Measurements from ENCODE around the gene PDE4D.

DNA sequence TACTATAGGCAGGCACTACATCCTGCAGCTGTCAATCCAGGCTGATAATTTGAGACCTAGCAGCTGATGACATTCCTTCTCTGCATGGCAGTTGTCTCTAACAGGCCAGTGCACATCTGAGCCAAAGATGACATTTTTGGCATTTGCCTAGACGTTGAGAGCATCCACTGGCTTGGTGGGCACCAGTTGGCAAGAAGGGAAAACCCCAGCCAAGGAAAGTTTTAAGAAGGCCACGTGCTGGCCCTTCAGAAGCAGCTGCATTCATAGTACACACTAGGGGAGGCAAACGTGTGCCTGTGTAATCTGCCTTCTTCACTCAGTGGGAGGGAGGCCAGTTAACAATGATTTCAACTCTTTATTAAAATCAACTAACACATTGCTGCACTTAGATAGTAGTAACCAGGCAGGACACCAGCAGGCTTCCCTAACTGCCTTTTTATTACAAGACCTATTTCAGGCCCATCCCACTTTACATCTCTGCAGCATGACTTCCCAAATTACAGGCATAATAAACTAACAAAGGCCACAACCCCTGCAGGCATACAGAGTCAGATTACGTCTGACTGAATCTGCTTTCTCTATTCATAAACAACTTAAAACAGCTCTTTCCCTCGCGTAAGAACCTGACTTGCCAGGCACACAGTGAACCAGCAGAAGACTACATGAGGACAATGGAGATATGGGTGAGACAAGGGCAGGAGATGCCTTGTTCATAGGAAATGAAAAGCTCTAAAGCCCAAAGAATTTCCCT, 576.3 kb downstream of the PDE4D start:
- TF ChIP-seq, protein P1, sequence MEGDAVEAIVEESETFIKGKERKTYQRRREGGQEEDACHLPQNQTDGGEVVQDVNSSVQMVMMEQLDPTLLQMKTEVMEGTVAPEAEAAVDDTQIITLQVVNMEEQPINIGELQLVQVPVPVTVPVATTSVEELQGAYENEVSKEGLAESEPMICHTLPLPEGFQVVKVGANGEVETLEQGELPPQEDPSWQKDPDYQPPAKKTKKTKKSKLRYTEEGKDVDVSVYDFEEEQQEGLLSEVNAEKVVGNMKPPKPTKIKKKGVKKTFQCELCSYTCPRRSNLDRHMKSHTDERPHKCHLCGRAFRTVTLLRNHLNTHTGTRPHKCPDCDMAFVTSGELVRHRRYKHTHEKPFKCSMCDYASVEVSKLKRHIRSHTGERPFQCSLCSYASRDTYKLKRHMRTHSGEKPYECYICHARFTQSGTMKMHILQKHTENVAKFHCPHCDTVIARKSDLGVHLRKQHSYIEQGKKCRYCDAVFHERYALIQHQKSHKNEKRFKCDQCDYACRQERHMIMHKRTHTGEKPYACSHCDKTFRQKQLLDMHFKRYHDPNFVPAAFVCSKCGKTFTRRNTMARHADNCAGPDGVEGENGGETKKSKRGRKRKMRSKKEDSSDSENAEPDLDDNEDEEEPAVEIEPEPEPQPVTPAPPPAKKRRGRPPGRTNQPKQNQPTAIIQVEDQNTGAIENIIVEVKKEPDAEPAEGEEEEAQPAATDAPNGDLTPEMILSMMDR (IDR thresholded peaks at IDR 0.05): no peak
- TF ChIP-seq POLR2A (IDR thresholded peaks at IDR 0.05): no peak
